ENCODE measurements around the gene EHMT2.
"Not testable (repeated sequence)": the region's sequence is repeated elsewhere in the genome, so short reads cannot be mapped to it uniquely, and the experiment has no call there.

Gene EHMT2

GRCh38 chr6:31897612-31898382 is at the start of gene EHMT2:
EHMT2 (minus strand) TSS chr6:31897698; CDS start chr6:31897677, 21 bp downstream.
- DNase-seq: peak; percentile 81

GRCh38 chr6:31947070-31947675 is 49.7 kb upstream of the EHMT2 start:
- DNase-seq: no peak

- no peak for DNase-seq
Observed at GRCh38 chr6:31946370-31946885, 48.9 kb upstream of the EHMT2 start.

GRCh38 chr6:31945507-31946369 is 48.2 kb upstream of the EHMT2 start, which contains the start of gene CFB:
CFB (plus strand) TSS chr6:31946095; CDS start chr6:31946222, 127 bp downstream.
- DNase-seq: no peak

GRCh38 chr6:31945154-31945506 is 47.6 kb upstream of the EHMT2 start:
- no peak for DNase-seq

GRCh38 chr6:31943742-31944141 is 46.2 kb upstream of the EHMT2 start:
- DNase-seq: no peak

GRCh38 chr6:31940256-31940664 is 42.8 kb upstream of the EHMT2 start:
- no peak for DNase-seq

GRCh38 chr6:31935823-31936222 is 38.3 kb upstream of the EHMT2 start:
- DNase-seq: no peak

GRCh38 chr6:31935021-31935420 is 37.5 kb upstream of the EHMT2 start:
- DNase-seq: no peak

GRCh38 chr6:31933537-31933936 is 36.0 kb upstream of the EHMT2 start:
- DNase-seq: no peak

GRCh38 chr6:31932137-31932536 is 34.6 kb upstream of the EHMT2 start:
- DNase-seq: not testable (repeated sequence)

GRCh38 chr6:31930962-31931361 is 33.5 kb upstream of the EHMT2 start:
- no peak for DNase-seq

- no peak for DNase-seq
Observed at GRCh38 chr6:31928672-31928939, 31.1 kb upstream of the EHMT2 start.

GRCh38 chr6:31927863-31928671 is 30.6 kb upstream of the EHMT2 start:
- no peak for DNase-seq

- no peak for DNase-seq
Observed at GRCh38 chr6:31927242-31927862, 29.9 kb upstream of the EHMT2 start, which contains the start of gene C2. C2 (plus strand) TSS chr6:31927717; CDS start chr6:31927753, 36 bp downstream.

GRCh38 chr6:31922942-31923341 is 25.4 kb upstream of the EHMT2 start:
- no peak for DNase-seq

- no peak for DNase-seq
Observed at GRCh38 chr6:31920811-31921210, 23.3 kb upstream of the EHMT2 start.

GRCh38 chr6:31919624-31920303 is 22.3 kb upstream of the EHMT2 start:
- no peak for DNase-seq

- DNase-seq: no peak
Observed at GRCh38 chr6:31918069-31918720, 20.7 kb upstream of the EHMT2 start.

- no peak for DNase-seq
Observed at GRCh38 chr6:31915756-31916155, 18.3 kb upstream of the EHMT2 start.

GRCh38 chr6:31915351-31915750 is 17.9 kb upstream of the EHMT2 start:
- DNase-seq: no peak

Data from NCI-H748 treated with DMSO at 0.1 percent for 48 hours (cell line).